ENCODE data around the gene CHST8.

- TF ChIP-seq CTCF (IDR thresholded peaks at IDR 0.05; ENCODE audit: insufficient read depth, low read length) (no peak), REST (IDR thresholded peaks at IDR 0.05; ENCODE audit: insufficient replicate concordance, low read depth) (no peak), POLR2AphosphoS5 (IDR thresholded peaks at IDR 0.05; ENCODE audit: low read depth) (no peak)
These were observed 8.1 kb downstream of the CHST8 start for GRCh38 chr19:33629826-33630375.

Data from HL-60 (cell line).